A673 (cell line): Measurements from ENCODE around the gene DYNC2LI1. TPM values are rescaled to one million over a fixed set of nuclear protein-coding genes. Genes with fewer than 3 reads are reported as not detected.
A peak's percentile ranks its signal among the peaks of the same experiment; 100 is the strongest.

Experiments
- BruUV-seq: library from RNA; stranded (reverse); fragments of 400-500 nt; replicated peaks from 2 replicates; lab custom pipeline; 2021; lab: Mats Ljungman, UMichigan
- CTCF ChIA-PET: fragments of 300-600 bp; sonication (Branson Sonifier 250); formaldehyde crosslinking; loops from one replicate; lab custom pipeline; 2022; ENCODE audit warnings: antibody characterized with exemption; lab: Charles Lee
- POLR2A ChIA-PET: fragments of 300-600 bp; sonication (Branson Sonifier 250); formaldehyde crosslinking; loops from one replicate; lab custom pipeline; 2022; ENCODE audit warnings: antibody characterized with exemption; ENCODE audit not compliant: low non-redundant PET; lab: Charles Lee
- DNase-seq: peaks from one replicate; pipeline ENCODE4 v3.0.0-alpha.2; 2015; ENCODE audit warnings: low spot score
- H3K27ac ChIP-seq: fragments of 200-600 bp; sonication (generic); 2 replicates; pipeline ENCODE4 v1.5.1; 2016; ENCODE audit warnings: mixed run types, low read depth, mild to moderate bottlenecking, mixed read lengths, antibody characterized with exemption, low read length; ENCODE audit not compliant: poor library complexity, severe bottlenecking
- H3K27me3 ChIP-seq: fragments of 200-600 bp; sonication (generic); replicated peaks from 2 replicates; pipeline ENCODE4 v1.6.1; 2017; ENCODE audit warnings: mixed run types, low read depth, mild to moderate bottlenecking, mixed read lengths, antibody characterized with exemption, low read length; ENCODE audit not compliant: insufficient read depth, poor library complexity
- H3K36me3 ChIP-seq: fragments of 200-600 bp; sonication (generic); 2 replicates; pipeline ENCODE4 v1.6.1; 2016; ENCODE audit warnings: mixed run types, mild to moderate bottlenecking, mixed read lengths, antibody characterized with exemption, low read length; ENCODE audit not compliant: insufficient read depth, poor library complexity, severe bottlenecking
- H3K4me1 ChIP-seq: fragments of 200-600 bp; sonication (generic); 2 replicates; pipeline ENCODE4 v1.6.1; 2017; ENCODE audit warnings: mixed run types, mild to moderate bottlenecking, mixed read lengths, antibody characterized with exemption, low read length; ENCODE audit not compliant: insufficient read depth, poor library complexity, severe bottlenecking
- H3K4me3 ChIP-seq: fragments of 200-600 bp; sonication (generic); 2 replicates; pipeline ENCODE4 v1.5.1; 2016; ENCODE audit warnings: low read depth, mixed run types, mild to moderate bottlenecking, mixed read lengths, low read length; ENCODE audit not compliant: poor library complexity, severe bottlenecking
- H3K9me3 ChIP-seq: fragments of 200-600 bp; sonication (generic); 2 replicates; pipeline ENCODE4 v1.6.1; 2016; ENCODE audit warnings: mixed run types, low read depth, mild to moderate bottlenecking, mixed read lengths, antibody characterized with exemption, low read length; ENCODE audit not compliant: poor library complexity, severe bottlenecking
- EZH2 ChIP-seq: fragments of 200-600 bp; sonication (generic); IDR thresholded peaks from 2 replicates; pipeline ENCODE4 v1.6.1; 2017; ENCODE audit warnings: borderline replicate concordance, low read depth, mild to moderate bottlenecking, mixed read lengths, antibody characterized with exemption, low read length; ENCODE audit not compliant: poor library complexity, severe bottlenecking
- intact Hi-C: fragments of 100-400 bp; cut with micrococcal nuclease; formaldehyde crosslinking; loops from one replicate; pipeline ENCODE4 v1.10.0; 2022; ENCODE audit not compliant: unreplicated experiment
- total RNA-seq: library from RNA; stranded (reverse); gene quantifications from 2 replicates; pipeline ENCODE4 v1.2.3, GENCODE V29; 2021
- TF ChIP-seq, protein P1 (sequence below): fragments of 300-800, 200-600 bp; sonication (generic); conservative IDR thresholded peaks from 2 replicates; pipeline ENCODE4 v1.5.1; 2017; ENCODE audit warnings: low read depth, mild to moderate bottlenecking, antibody characterized with exemption, low read length, moderate library complexity, mixed read lengths

DYNC2LI1 gene
- total RNA-seq, 1 experiment from 2014 or later = 14.8 TPM

DNA sequence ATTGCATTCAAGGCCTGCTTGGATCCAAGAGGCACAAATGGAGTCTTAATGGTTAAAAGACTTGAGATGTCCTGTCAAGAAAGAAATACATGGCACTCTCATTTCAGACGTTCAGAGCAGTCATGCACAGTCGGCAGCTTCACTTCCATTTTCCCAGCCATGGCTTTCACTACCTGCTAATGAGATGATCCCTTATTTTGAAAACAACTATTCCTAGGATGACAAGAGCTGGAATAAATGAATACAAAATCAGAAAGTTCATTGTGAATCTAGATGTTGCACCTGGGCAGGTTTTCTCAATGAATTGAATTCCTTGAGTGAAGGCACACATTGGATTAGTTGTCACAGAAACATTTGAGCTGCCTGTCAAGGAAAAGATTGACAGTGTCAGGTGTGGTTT, 39.1 kb downstream of the DYNC2LI1 start:
- no peak overlapping the region for H3K27ac ChIP-seq
- H3K36me3 ChIP-seq = no peaks in the 10 kb centered on the region
- H3K27me3 ChIP-seq = no peaks in the 10 kb centered on the region
- H3K4me3 ChIP-seq = no peak overlapping the region
- CTCF ChIA-PET = no interaction called here
- no peaks in the 10 kb centered on the region for H3K9me3 ChIP-seq
- TF ChIP-seq EZH2 = no peak
- TF ChIP-seq, protein P1, sequence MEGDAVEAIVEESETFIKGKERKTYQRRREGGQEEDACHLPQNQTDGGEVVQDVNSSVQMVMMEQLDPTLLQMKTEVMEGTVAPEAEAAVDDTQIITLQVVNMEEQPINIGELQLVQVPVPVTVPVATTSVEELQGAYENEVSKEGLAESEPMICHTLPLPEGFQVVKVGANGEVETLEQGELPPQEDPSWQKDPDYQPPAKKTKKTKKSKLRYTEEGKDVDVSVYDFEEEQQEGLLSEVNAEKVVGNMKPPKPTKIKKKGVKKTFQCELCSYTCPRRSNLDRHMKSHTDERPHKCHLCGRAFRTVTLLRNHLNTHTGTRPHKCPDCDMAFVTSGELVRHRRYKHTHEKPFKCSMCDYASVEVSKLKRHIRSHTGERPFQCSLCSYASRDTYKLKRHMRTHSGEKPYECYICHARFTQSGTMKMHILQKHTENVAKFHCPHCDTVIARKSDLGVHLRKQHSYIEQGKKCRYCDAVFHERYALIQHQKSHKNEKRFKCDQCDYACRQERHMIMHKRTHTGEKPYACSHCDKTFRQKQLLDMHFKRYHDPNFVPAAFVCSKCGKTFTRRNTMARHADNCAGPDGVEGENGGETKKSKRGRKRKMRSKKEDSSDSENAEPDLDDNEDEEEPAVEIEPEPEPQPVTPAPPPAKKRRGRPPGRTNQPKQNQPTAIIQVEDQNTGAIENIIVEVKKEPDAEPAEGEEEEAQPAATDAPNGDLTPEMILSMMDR = no peak
- no peak for DNase-seq
- intact Hi-C loops = no loop called here
- H3K4me1 ChIP-seq = no peaks in the 10 kb centered on the region
- POLR2A ChIA-PET = no interaction called here
- BruUV-seq = no TSS peak

DNA sequence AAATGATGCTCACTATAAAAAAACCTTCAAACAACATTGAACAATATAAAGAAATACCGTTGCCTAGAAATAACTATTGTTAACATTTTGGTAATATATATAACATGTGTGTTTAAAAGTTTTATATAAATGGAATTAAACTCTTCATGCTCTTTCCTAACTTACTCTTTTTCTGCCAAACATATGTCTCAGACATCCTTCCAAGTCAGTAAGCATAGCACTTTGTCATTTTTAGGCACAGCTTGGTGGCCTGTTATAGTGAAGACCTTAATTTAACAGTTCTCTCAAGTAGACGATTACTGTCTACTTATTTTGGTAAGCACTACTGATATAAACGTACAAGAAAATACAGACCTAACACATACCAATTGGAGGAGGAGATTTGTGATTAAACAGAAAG, 40.9 kb downstream of the DYNC2LI1 start:
- no TSS peak for BruUV-seq
- Histone ChIP-seq H3K4me1 (no peaks in the 10 kb centered on the region), H3K4me3 (no peak overlapping the region), H3K27ac (no peak overlapping the region), H3K36me3 (no peaks in the 10 kb centered on the region), H3K27me3 (no peaks in the 10 kb centered on the region), H3K9me3 (no peaks in the 10 kb centered on the region)
- TF ChIP-seq, protein P1 = no peak
- no peak for TF ChIP-seq EZH2
- ChIA-PET POLR2A (no interaction called here), CTCF (no interaction called here)
- intact Hi-C loops = no loop called here
- DNase-seq = no peak

DNA sequence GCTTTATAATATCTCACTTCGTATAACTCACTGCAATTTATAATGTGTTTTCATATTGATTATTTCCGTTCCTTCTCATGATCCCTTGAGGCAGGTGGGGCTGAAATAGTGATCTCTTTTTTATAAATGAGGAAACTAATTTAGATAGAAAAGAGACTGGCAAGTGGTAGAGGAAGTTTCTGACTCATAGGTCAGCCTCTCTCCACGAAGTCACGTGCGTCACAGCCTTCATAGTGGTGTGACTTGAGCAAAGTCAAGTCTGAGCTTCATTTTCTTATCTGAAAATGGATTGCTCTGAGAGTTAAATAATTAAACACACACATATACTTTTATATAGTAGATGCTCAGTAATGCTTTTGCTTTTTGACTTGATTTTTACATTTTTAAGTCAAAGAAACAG, 44.9 kb downstream of the DYNC2LI1 start:
- DNase-seq = peak; percentile 28
- no peaks in the 10 kb centered on the region for H3K4me1 ChIP-seq
- no peak overlapping the region for H3K27ac ChIP-seq
- ChIA-PET POLR2A (no interaction called here), CTCF (no interaction called here)
- TF ChIP-seq EZH2 = no peak
- TF ChIP-seq, protein P1 = no peak
- H3K4me3 ChIP-seq = no peak overlapping the region
- no peaks in the 10 kb centered on the region for H3K9me3 ChIP-seq
- no peaks in the 10 kb centered on the region for H3K27me3 ChIP-seq
- H3K36me3 ChIP-seq = no peaks in the 10 kb centered on the region
- intact Hi-C loops = no loop called here
- no TSS peak for BruUV-seq
